ENCODE data around the gene CTNNBL1. TPM values are rescaled to one million over a fixed set of nuclear protein-coding genes. Genes with fewer than 3 reads are reported as not detected.

CTNNBL1 gene
- total RNA-seq, 1 donor from 2014 or later: 67.0 TPM

GRCh38 chr20:37893566-37894241 is 199.9 kb downstream of the CTNNBL1 start:
- Histone ChIP-seq H3K4me2 (ENCODE audit: low read length) (no peak overlapping the region), H3K27me3 (ENCODE audit: insufficient read depth, low read length) (no peaks in the 10 kb centered on the region), H3K4me3 (ENCODE audit: insufficient read depth, low read depth, low read length) (no peak overlapping the region), H3K27ac (ENCODE audit: low read depth, low read length) (no peak overlapping the region), H4K20me1 (ENCODE audit: insufficient read depth, low read length) (no peaks in the 10 kb centered on the region), H3K9me3 (ENCODE audit: insufficient read depth, low read depth, low read length) (no peaks in the 10 kb centered on the region), H2AFZ (ENCODE audit: low read depth, low read length) (no peak overlapping the region), H3K36me3 (ENCODE audit: insufficient read depth, low read length) (no peaks in the 10 kb centered on the region), H3K4me1 (ENCODE audit: insufficient read depth, low read length) (peaks cover 18% of the 10 kb centered on the region), H3K9ac (ENCODE audit: low read length) (no peak overlapping the region), H3K79me2 (ENCODE audit: insufficient read depth, low read length) (no peaks in the 10 kb centered on the region)
- no peak for TF ChIP-seq EZH2 (IDR thresholded peaks at IDR 0.05; ENCODE audit: insufficient read depth, low read length)
- TF ChIP-seq, protein P1, sequence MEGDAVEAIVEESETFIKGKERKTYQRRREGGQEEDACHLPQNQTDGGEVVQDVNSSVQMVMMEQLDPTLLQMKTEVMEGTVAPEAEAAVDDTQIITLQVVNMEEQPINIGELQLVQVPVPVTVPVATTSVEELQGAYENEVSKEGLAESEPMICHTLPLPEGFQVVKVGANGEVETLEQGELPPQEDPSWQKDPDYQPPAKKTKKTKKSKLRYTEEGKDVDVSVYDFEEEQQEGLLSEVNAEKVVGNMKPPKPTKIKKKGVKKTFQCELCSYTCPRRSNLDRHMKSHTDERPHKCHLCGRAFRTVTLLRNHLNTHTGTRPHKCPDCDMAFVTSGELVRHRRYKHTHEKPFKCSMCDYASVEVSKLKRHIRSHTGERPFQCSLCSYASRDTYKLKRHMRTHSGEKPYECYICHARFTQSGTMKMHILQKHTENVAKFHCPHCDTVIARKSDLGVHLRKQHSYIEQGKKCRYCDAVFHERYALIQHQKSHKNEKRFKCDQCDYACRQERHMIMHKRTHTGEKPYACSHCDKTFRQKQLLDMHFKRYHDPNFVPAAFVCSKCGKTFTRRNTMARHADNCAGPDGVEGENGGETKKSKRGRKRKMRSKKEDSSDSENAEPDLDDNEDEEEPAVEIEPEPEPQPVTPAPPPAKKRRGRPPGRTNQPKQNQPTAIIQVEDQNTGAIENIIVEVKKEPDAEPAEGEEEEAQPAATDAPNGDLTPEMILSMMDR (IDR thresholded peaks at IDR 0.05; ENCODE audit: insufficient read depth, low read depth, low read length): no peak
- DNase-seq (ENCODE audit: low read depth) (no peak), FAIRE-seq (no peak)
- no peak overlapping the region for H3K27ac Mint-ChIP-seq (ENCODE audit: unreplicated experiment)
- H3K27me3 Mint-ChIP-seq (ENCODE audit: low read depth, unreplicated experiment): peaks cover 19% of the 10 kb centered on the region
- no peaks in the 10 kb centered on the region for H3K4me1 Mint-ChIP-seq (ENCODE audit: low read depth, unreplicated experiment)
- H3K36me3 Mint-ChIP-seq (ENCODE audit: low read depth, unreplicated experiment): no peaks in the 10 kb centered on the region
- H3K4me3 Mint-ChIP-seq (ENCODE audit: unreplicated experiment): no peak overlapping the region
- H3K9me3 Mint-ChIP-seq (ENCODE audit: unreplicated experiment): no peaks in the 10 kb centered on the region

DNA sequence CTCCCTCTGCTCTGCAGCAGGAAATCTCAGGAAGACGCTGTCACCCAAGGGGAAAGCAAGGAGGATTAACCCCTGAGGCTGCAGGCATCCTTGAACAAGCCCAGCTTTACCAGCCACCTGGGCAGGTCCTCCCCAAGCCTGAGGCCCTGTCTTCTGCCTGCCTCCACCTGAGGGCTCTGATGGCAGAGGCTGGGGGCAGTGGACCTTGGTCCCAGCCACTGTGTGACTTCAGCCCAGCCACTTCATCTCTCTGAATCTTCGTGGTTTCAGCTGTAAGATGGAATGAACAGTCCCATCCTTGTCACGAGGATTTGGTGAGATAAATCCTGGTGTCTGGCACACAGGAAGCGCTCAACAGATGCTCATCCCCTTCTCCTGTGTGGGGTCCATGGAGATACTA is 200.6 kb downstream of the CTNNBL1 start:
- FAIRE-seq: no peak
- TF ChIP-seq, protein P1 (IDR thresholded peaks at IDR 0.05; ENCODE audit: insufficient read depth, low read depth, low read length): no peak
- TF ChIP-seq EZH2 (IDR thresholded peaks at IDR 0.05; ENCODE audit: insufficient read depth, low read length): no peak
- H3K9me3 ChIP-seq (ENCODE audit: insufficient read depth, low read depth, low read length): no peaks in the 10 kb centered on the region
- H3K9ac ChIP-seq (ENCODE audit: low read length): no peak overlapping the region
- no peak overlapping the region for H3K4me3 Mint-ChIP-seq (ENCODE audit: unreplicated experiment)
- H3K4me1 Mint-ChIP-seq (ENCODE audit: low read depth, unreplicated experiment): peaks cover 4% of the 10 kb centered on the region
- no peak overlapping the region for H3K27ac ChIP-seq (ENCODE audit: low read depth, low read length)
- no peak overlapping the region for H3K4me3 ChIP-seq (ENCODE audit: insufficient read depth, low read depth, low read length)
- H3K27me3 Mint-ChIP-seq (ENCODE audit: low read depth, unreplicated experiment): peaks cover 19% of the 10 kb centered on the region
- H3K4me2 ChIP-seq (ENCODE audit: low read length): no peak overlapping the region
- no peaks in the 10 kb centered on the region for H3K9me3 Mint-ChIP-seq (ENCODE audit: unreplicated experiment)
- H4K20me1 ChIP-seq (ENCODE audit: insufficient read depth, low read length): no peaks in the 10 kb centered on the region
- DNase-seq (ENCODE audit: low read depth): no peak
- no peaks in the 10 kb centered on the region for H3K79me2 ChIP-seq (ENCODE audit: insufficient read depth, low read length)
- peaks cover 20% of the 10 kb centered on the region for H3K4me1 ChIP-seq (ENCODE audit: insufficient read depth, low read length)
- no peak overlapping the region for H3K27ac Mint-ChIP-seq (ENCODE audit: unreplicated experiment)
- H3K36me3 ChIP-seq (ENCODE audit: insufficient read depth, low read length): no peaks in the 10 kb centered on the region
- no peak overlapping the region for H2AFZ ChIP-seq (ENCODE audit: low read depth, low read length)
- no peaks in the 10 kb centered on the region for H3K36me3 Mint-ChIP-seq (ENCODE audit: low read depth, unreplicated experiment)
- H3K27me3 ChIP-seq (ENCODE audit: insufficient read depth, low read length): no peaks in the 10 kb centered on the region

GRCh38 chr20:37895166-37895565 is 201.3 kb downstream of the CTNNBL1 start:
- H3K27ac ChIP-seq (ENCODE audit: low read depth, low read length): no peak overlapping the region
- Mint-ChIP-seq H3K27me3 (ENCODE audit: low read depth, unreplicated experiment) (peaks cover 17% of the 10 kb centered on the region), H3K9me3 (ENCODE audit: unreplicated experiment) (no peaks in the 10 kb centered on the region), H3K36me3 (ENCODE audit: low read depth, unreplicated experiment) (no peaks in the 10 kb centered on the region), H3K4me1 (ENCODE audit: low read depth, unreplicated experiment) (peaks cover 4% of the 10 kb centered on the region), H3K4me3 (ENCODE audit: unreplicated experiment) (no peak overlapping the region), H3K27ac (ENCODE audit: unreplicated experiment) (no peak overlapping the region)
- no peaks in the 10 kb centered on the region for H3K36me3 ChIP-seq (ENCODE audit: insufficient read depth, low read length)
- no peak overlapping the region for H3K4me2 ChIP-seq (ENCODE audit: low read length)
- H3K9ac ChIP-seq (ENCODE audit: low read length): no peak overlapping the region
- H4K20me1 ChIP-seq (ENCODE audit: insufficient read depth, low read length): no peaks in the 10 kb centered on the region
- no peaks in the 10 kb centered on the region for H3K79me2 ChIP-seq (ENCODE audit: insufficient read depth, low read length)
- no peaks in the 10 kb centered on the region for H3K9me3 ChIP-seq (ENCODE audit: insufficient read depth, low read depth, low read length)
- FAIRE-seq (no peak), DNase-seq (ENCODE audit: low read depth) (no peak)
- H3K27me3 ChIP-seq (ENCODE audit: insufficient read depth, low read length): peaks cover 4% of the 10 kb centered on the region
- H3K4me3 ChIP-seq (ENCODE audit: insufficient read depth, low read depth, low read length): no peak overlapping the region
- no peak for TF ChIP-seq EZH2 (IDR thresholded peaks at IDR 0.05; ENCODE audit: insufficient read depth, low read length)
- TF ChIP-seq, protein P1 (IDR thresholded peaks at IDR 0.05; ENCODE audit: insufficient read depth, low read depth, low read length): no peak
- no peak overlapping the region for H2AFZ ChIP-seq (ENCODE audit: low read depth, low read length)
- H3K4me1 ChIP-seq (ENCODE audit: insufficient read depth, low read length): peaks cover 20% of the 10 kb centered on the region
